ENCODE measurements around the gene IGDCC3. TPM values are rescaled to one million over a fixed set of nuclear protein-coding genes. Genes with fewer than 3 reads are reported as not detected.

IGDCC3 gene
- total and polyA plus RNA-seq, 2 donors (not counting 3 experiments of a cell fraction or from before 2014, with no cell fraction given): 0.03 TPM; not detected in 1

GRCh38 chr15:65298731-65299130 lies 79.1 kb downstream of the IGDCC3 start:
- no TSS peak for BruUV-seq (replicated peaks)
- Histone ChIP-seq H3K9me3 (replicated peaks; ENCODE audit: control insufficient read depth, insufficient read depth, low read length) (no peaks in the 10 kb centered on the region), H3K36me3 (ENCODE audit: control insufficient read depth in 2 of 2, extremely low read depth in 1 of 2, insufficient read depth in 2 of 2, low read length in 2 of 2) (no peaks in the 10 kb centered on the region), H2AFZ (ENCODE audit: low read depth, low read length) (no peak overlapping the region), H3K4me2 (ENCODE audit: insufficient read depth, low read length) (no peak overlapping the region), H4K20me1 (replicated peaks; ENCODE audit: control insufficient read depth, extremely low read depth, insufficient read depth, low read length) (no peaks in the 10 kb centered on the region), H3K4me1 (ENCODE audit: control insufficient read depth, extremely low read depth, insufficient read depth, low read length) (peaks cover 8% of the 10 kb centered on the region), H3K79me2 (ENCODE audit: control insufficient read depth, insufficient read depth, low read length) (no peaks in the 10 kb centered on the region), H3K27me3 (ENCODE audit: control insufficient read depth in 2 of 2, insufficient read depth in 2 of 2, low read length in 2 of 2) (no peaks in the 10 kb centered on the region), H3K27ac (ENCODE audit: insufficient read depth, low read depth, low read length) (no peak overlapping the region), H3K4me3 (replicated peaks in 1 of 3; ENCODE audit: insufficient read depth in 1 of 3, low read depth in 1 of 3, low read length in 3 of 3) (no peak overlapping the region), H3K9me1 (replicated peaks; ENCODE audit: control insufficient read depth, extremely low read depth, insufficient read depth, low read length) (no peaks in the 10 kb centered on the region), H3K9ac (replicated peaks; ENCODE audit: extremely low read depth, insufficient read depth, low read length) (no peak overlapping the region)
- FAIRE-seq (no peak), DNase-seq (ENCODE audit: low read depth, low spot score) (no peak)
- dilution Hi-C loops (cut with MboI; ENCODE audit: extremely low pct_ligation_motif_present, low sequenced_read_pairs) (no loop called here), intact Hi-C loops (cut with micrococcal nuclease) (no loop called here)
- POLR2A ChIA-PET: no interaction called here
- TF ChIP-seq, protein P1, sequence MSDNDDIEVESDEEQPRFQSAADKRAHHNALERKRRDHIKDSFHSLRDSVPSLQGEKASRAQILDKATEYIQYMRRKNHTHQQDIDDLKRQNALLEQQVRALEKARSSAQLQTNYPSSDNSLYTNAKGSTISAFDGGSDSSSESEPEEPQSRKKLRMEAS (IDR thresholded peaks at IDR 0.05; ENCODE audit: insufficient read depth, insufficient read length): no peak
- TF ChIP-seq FOS (IDR thresholded peaks at IDR 0.05; ENCODE audit: borderline replicate concordance, insufficient read depth, low read length): no peak
- no peak for TF ChIP-seq MYC (IDR thresholded peaks at IDR 0.05; ENCODE audit: low read depth, low read length)
- no peak for TF ChIP-seq GATA2 (IDR thresholded peaks at IDR 0.05; ENCODE audit: insufficient read depth, insufficient read length, low read depth, low read length)
- TF ChIP-seq, protein P2, sequence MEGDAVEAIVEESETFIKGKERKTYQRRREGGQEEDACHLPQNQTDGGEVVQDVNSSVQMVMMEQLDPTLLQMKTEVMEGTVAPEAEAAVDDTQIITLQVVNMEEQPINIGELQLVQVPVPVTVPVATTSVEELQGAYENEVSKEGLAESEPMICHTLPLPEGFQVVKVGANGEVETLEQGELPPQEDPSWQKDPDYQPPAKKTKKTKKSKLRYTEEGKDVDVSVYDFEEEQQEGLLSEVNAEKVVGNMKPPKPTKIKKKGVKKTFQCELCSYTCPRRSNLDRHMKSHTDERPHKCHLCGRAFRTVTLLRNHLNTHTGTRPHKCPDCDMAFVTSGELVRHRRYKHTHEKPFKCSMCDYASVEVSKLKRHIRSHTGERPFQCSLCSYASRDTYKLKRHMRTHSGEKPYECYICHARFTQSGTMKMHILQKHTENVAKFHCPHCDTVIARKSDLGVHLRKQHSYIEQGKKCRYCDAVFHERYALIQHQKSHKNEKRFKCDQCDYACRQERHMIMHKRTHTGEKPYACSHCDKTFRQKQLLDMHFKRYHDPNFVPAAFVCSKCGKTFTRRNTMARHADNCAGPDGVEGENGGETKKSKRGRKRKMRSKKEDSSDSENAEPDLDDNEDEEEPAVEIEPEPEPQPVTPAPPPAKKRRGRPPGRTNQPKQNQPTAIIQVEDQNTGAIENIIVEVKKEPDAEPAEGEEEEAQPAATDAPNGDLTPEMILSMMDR (IDR thresholded peaks at IDR 0.05; ENCODE audit: extremely low read depth in 1 of 2, insufficient read depth in 1 of 2, low read depth in 1 of 2, low read length in 2 of 2): no peak
- no peak for TF ChIP-seq JUN (IDR thresholded peaks at IDR 0.05; ENCODE audit: borderline replicate concordance, insufficient read depth, insufficient read length, low read depth)
- no peak for TF ChIP-seq POLR2A (IDR thresholded peaks at IDR 0.05; ENCODE audit: low read depth, low read length)
- no peak for TF ChIP-seq POLR2AphosphoS5 (IDR thresholded peaks at IDR 0.05; ENCODE audit: insufficient read depth, low read depth, low read length)
- TF ChIP-seq EZH2 (IDR thresholded peaks at IDR 0.05; ENCODE audit: borderline replicate concordance, low read depth, low read length, severe bottlenecking): no peak
- CTCF ChIA-PET: interaction anchor here (1.0 to 2.1 kb wide), 7 partner anchors 12 to 132 kb away, joined by 3 to 57 read pairs (median 4); partner anchors contain the start of genes CLPX and PARP16
